Heart left ventricle (tissue), 13 donors: ENCODE results near the gene TTC32.

ENCODE experiments used
- POLR2A ChIP-seq, 2 donors: fragments of 450-650 bp; IDR thresholded peaks; one replicate each; pipeline ENCODE4 v1.6.1; 2017; ENCODE audit warnings: antibody characterized with exemption in 2 of 2, mild to moderate bottlenecking in 2 of 2, moderate library complexity in 2 of 2
- TF ChIP-seq, protein P1 (sequence below), 12 donors: fragments of 200-600 bp; sonication (generic) in 4 of 12; IDR thresholded peaks; one replicate each; pipeline versions ENCODE4 v1.5.0 to v1.8.0; 2018 to 2022; ENCODE audit warnings: antibody characterized with exemption in 12 of 12, mild to moderate bottlenecking in 5 of 12
- donor health status: ischemic (EF 13 %, LVEDD 7.1; RV severe dilation, severe dysfunction).
- donor health status: DM: no; HTN: yes; CAD: no.
- donor health status: DM: no; HTN: no; CAD: no.
- donor health status: ischemic (EF 25% LVEDD 6.9; RV normal size, moderate dysfunction).
- donor health status: ischemic (EF 25% LVEDD 5.7; RV mildly dilated, moderate dysfunction).
- donor health status: ischemic (EF 35%, LVEDD 5.7; RV mildly dilated, moderate dysfunction).
- donor health status: nonischemic (EF 11% LVEDD 7.7; RV severe dilation, severe dysfunction).
- donor health status: DM: yes; HTN: yes; CAD: no.
- donor health status: PGD.
- donor health status: ischemic (EF 29% LVEDD 5.4; RV normal size, mild dysfunction).
- donor health status: nonischemic (EF 23%, LVEDD 6.1; RV moderate dilation, normal function).

DNA sequence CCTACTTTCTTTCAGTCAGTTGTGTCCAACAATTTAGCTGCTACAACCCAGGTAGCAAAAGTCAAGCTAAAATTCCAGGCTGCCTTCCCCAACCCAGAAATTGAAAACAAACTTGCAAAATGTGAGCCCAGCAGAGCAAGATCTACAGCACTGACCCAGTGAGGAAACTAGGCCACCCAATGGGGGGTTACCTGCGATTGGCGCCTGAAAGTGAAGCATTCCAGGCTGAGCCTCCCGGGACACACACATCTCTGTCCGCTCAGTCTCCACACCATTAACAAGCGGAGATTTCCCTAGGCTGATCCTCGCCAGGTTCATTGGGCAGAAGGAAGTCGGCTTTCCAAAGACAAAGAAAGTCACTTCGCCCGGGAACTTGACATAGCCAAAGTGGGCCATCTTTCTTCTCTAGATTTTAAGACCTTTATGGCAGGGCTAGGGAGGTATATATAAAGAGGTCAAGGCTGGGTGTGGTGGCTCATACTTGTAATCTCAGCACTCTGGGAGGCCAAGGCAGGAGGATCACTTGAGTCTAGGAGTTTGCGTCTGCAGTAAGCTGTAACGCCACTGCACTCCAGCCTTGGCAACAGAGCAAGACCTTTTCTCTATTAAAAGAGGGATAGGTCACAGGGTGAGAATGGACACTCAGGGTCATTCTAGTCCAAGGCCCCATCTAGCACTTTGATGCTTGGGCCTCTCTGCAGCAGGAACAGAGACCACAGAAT lies 53.6 kb downstream of the TTC32 start:
- TF ChIP-seq, protein P1, sequence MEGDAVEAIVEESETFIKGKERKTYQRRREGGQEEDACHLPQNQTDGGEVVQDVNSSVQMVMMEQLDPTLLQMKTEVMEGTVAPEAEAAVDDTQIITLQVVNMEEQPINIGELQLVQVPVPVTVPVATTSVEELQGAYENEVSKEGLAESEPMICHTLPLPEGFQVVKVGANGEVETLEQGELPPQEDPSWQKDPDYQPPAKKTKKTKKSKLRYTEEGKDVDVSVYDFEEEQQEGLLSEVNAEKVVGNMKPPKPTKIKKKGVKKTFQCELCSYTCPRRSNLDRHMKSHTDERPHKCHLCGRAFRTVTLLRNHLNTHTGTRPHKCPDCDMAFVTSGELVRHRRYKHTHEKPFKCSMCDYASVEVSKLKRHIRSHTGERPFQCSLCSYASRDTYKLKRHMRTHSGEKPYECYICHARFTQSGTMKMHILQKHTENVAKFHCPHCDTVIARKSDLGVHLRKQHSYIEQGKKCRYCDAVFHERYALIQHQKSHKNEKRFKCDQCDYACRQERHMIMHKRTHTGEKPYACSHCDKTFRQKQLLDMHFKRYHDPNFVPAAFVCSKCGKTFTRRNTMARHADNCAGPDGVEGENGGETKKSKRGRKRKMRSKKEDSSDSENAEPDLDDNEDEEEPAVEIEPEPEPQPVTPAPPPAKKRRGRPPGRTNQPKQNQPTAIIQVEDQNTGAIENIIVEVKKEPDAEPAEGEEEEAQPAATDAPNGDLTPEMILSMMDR (IDR thresholded peaks at IDR 0.05) = no peak
- no peak for TF ChIP-seq POLR2A (IDR thresholded peaks at IDR 0.05)
